Activated B cell treated with CpG ODN at 0.5 μM for 24 hours (primary cell): ENCODE data around the gene MCRS1. TPM values are rescaled to one million over a fixed set of nuclear protein-coding genes. Genes with fewer than 3 reads are reported as not detected.

Experiments
- ATAC-seq: fragments of 200-7000 bp; cut with Tn5 transposase; one replicate; pipeline ENCODE4 v1.10.0; 2021; ENCODE audit warnings: low read depth, mild to moderate bottlenecking, moderate library complexity
- CTCF ChIA-PET: fragments of 350-600 bp; sonication (Branson Sonifier 250); formaldehyde crosslinking; loops from one replicate; lab custom pipeline; 2021; ENCODE audit warnings: antibody characterized with exemption; lab: Charles Lee
- POLR2A ChIA-PET: fragments of 350-600 bp; sonication (Branson Sonifier 250); formaldehyde crosslinking; loops from one replicate; lab custom pipeline; 2021; ENCODE audit warnings: antibody characterized with exemption; lab: Charles Lee
- DNase-seq: peaks from one replicate; pipeline ENCODE4 v3.0.0; 2022
- H3K27ac Mint-ChIP-seq: one replicate; pipeline ENCODE4 v1.8.0; 2020; ENCODE audit warnings: mixed read lengths
- H3K27me3 Mint-ChIP-seq: one replicate; pipeline ENCODE4 v1.8.0; 2021; ENCODE audit warnings: mixed read lengths
- H3K36me3 Mint-ChIP-seq: one replicate; pipeline ENCODE4 v1.8.0; 2021; ENCODE audit warnings: low read depth, mixed read lengths
- H3K4me1 Mint-ChIP-seq: one replicate; pipeline ENCODE4 v1.8.0; 2021; ENCODE audit warnings: mixed read lengths
- H3K4me3 Mint-ChIP-seq: one replicate; pipeline ENCODE4 v1.8.0; 2020; ENCODE audit warnings: mild to moderate bottlenecking, mixed read lengths
- H3K9me3 Mint-ChIP-seq: one replicate; pipeline ENCODE4 v1.8.0; 2020; ENCODE audit warnings: mixed read lengths
- CTCF ChIP-seq: fragments of 200-600 bp; IDR thresholded peaks from one replicate; pipeline ENCODE4 v1.8.0; 2022; ENCODE audit warnings: antibody characterized with exemption, mild to moderate bottlenecking
- intact Hi-C: fragments of 100-400 bp; cut with micrococcal nuclease; formaldehyde crosslinking; loops from one replicate; pipeline ENCODE4 v1.15.1; 2024
- total RNA-seq: library from RNA; stranded (reverse); gene quantifications from 2 replicates; pipeline ENCODE4 v1.2.3, GENCODE V29; 2022

MCRS1 gene
- total RNA-seq, 1 donor from 2014 or later = 82.2 TPM

GRCh38 chr12:49564686-49565405 lies 3.1 kb downstream of the MCRS1 start:
- no peak for TF ChIP-seq CTCF
- POLR2A ChIA-PET = no interaction called here
- intact Hi-C loops = loop anchor here (10.0 kb wide), 1 partner anchor 260 kb away; the partner anchor contains the start of gene NCKAP5L
- H3K27ac Mint-ChIP-seq = no peak overlapping the region
- DNase-seq (no peak), ATAC-seq (no peak)
- H3K4me1 Mint-ChIP-seq = peaks cover 20% of the 10 kb centered on the region
- CTCF ChIA-PET = interaction anchor here (1.2 kb wide), 1 partner anchor 11 kb away, joined by 3 read pairs; no protein-coding TSS in a partner anchor
- H3K27me3 Mint-ChIP-seq = no peaks in the 10 kb centered on the region
- H3K9me3 Mint-ChIP-seq = no peaks in the 10 kb centered on the region
- peaks cover 65% of the 10 kb centered on the region for H3K36me3 Mint-ChIP-seq
- H3K4me3 Mint-ChIP-seq = no peak overlapping the region

- no peaks in the 10 kb centered on the region for H3K9me3 Mint-ChIP-seq
- POLR2A ChIA-PET = no interaction called here
- CTCF ChIA-PET = no interaction called here
- H3K4me3 Mint-ChIP-seq = no peak overlapping the region
- intact Hi-C loops = loop anchor here (10.0 kb wide), 1 partner anchor 261 kb away; the partner anchor contains the start of gene NCKAP5L
- DNase-seq (no peak), ATAC-seq (no peak)
- no peak for TF ChIP-seq CTCF
- H3K27me3 Mint-ChIP-seq = no peaks in the 10 kb centered on the region
- H3K36me3 Mint-ChIP-seq = peaks cover 72% of the 10 kb centered on the region
- H3K27ac Mint-ChIP-seq = no peak overlapping the region
- H3K4me1 Mint-ChIP-seq = peaks cover 20% of the 10 kb centered on the region
Measured at GRCh38 chr12:49563951-49564685, 3.8 kb downstream of the MCRS1 start.

GRCh38 chr12:49562831-49563230 lies 5.1 kb downstream of the MCRS1 start:
- ATAC-seq = no peak
- no peaks in the 10 kb centered on the region for H3K27me3 Mint-ChIP-seq

GRCh38 chr12:49562233-49562632 lies 5.7 kb downstream of the MCRS1 start:
- no peaks in the 10 kb centered on the region for H3K9me3 Mint-ChIP-seq
- ATAC-seq (no peak), DNase-seq (no peak)
- ChIA-PET CTCF (no interaction called here), POLR2A (no interaction called here)
- no peak overlapping the region for H3K27ac Mint-ChIP-seq
- H3K36me3 Mint-ChIP-seq = peaks cover 68% of the 10 kb centered on the region
- intact Hi-C loops = loop anchor here (10.0 kb wide), 1 partner anchor 263 kb away; the partner anchor contains the start of gene NCKAP5L
- peaks cover 5% of the 10 kb centered on the region for H3K4me1 Mint-ChIP-seq
- no peak overlapping the region for H3K4me3 Mint-ChIP-seq
- H3K27me3 Mint-ChIP-seq = no peaks in the 10 kb centered on the region
- TF ChIP-seq CTCF = no peak

More at GRCh38 chr12:49562831-49563230, 5.1 kb downstream of the MCRS1 start:
- DNase-seq = no peak
- Mint-ChIP-seq H3K4me3 (no peak overlapping the region), H3K9me3 (no peaks in the 10 kb centered on the region), H3K27ac (no peak overlapping the region), H3K36me3 (peaks cover 73% of the 10 kb centered on the region), H3K4me1 (peaks cover 10% of the 10 kb centered on the region)
- TF ChIP-seq CTCF = no peak
- ChIA-PET POLR2A (no interaction called here), CTCF (no interaction called here)
- intact Hi-C loops = loop anchor here (10.0 kb wide), 1 partner anchor 262 kb away; the partner anchor contains the start of gene NCKAP5L

- Mint-ChIP-seq H3K36me3 (peaks cover 78% of the 10 kb centered on the region), H3K27me3 (no peaks in the 10 kb centered on the region), H3K4me3 (no peak overlapping the region), H3K9me3 (no peaks in the 10 kb centered on the region), H3K4me1 (no peaks in the 10 kb centered on the region), H3K27ac (no peak overlapping the region)
- DNase-seq (no peak), ATAC-seq (no peak)
- intact Hi-C loops = loop anchor here (10.0 kb wide), 1 partner anchor 264 kb away; the partner anchor contains the start of gene NCKAP5L
- TF ChIP-seq CTCF = no peak
- CTCF ChIA-PET = no interaction called here
- POLR2A ChIA-PET = no interaction called here
Measured at GRCh38 chr12:49560695-49561094, 7.2 kb downstream of the MCRS1 start.
